Esophagus squamous epithelium (tissue), 4 donors: Measurements from ENCODE around the gene CHTF8.

Experiments
- POLR2A ChIP-seq, 4 donors: fragments of 450-650 bp; IDR thresholded peaks; one replicate each; pipeline ENCODE4 v1.6.1; 2017; ENCODE audit warnings: antibody characterized with exemption in 4 of 4, mild to moderate bottlenecking in 4 of 4, moderate library complexity in 3 of 4
- TF ChIP-seq, protein P1 (sequence below), 6 experiments: fragments of 450-650 bp in 4 of 6; fragments of 200-600 bp in 2 of 6; sonication (generic) in 2 of 6; IDR thresholded peaks; one replicate each; pipeline ENCODE4 v1.5.1; 2016 to 2019; ENCODE audit warnings: antibody characterized with exemption in 6 of 6, mild to moderate bottlenecking in 4 of 6, moderate library complexity in 4 of 6

DNA sequence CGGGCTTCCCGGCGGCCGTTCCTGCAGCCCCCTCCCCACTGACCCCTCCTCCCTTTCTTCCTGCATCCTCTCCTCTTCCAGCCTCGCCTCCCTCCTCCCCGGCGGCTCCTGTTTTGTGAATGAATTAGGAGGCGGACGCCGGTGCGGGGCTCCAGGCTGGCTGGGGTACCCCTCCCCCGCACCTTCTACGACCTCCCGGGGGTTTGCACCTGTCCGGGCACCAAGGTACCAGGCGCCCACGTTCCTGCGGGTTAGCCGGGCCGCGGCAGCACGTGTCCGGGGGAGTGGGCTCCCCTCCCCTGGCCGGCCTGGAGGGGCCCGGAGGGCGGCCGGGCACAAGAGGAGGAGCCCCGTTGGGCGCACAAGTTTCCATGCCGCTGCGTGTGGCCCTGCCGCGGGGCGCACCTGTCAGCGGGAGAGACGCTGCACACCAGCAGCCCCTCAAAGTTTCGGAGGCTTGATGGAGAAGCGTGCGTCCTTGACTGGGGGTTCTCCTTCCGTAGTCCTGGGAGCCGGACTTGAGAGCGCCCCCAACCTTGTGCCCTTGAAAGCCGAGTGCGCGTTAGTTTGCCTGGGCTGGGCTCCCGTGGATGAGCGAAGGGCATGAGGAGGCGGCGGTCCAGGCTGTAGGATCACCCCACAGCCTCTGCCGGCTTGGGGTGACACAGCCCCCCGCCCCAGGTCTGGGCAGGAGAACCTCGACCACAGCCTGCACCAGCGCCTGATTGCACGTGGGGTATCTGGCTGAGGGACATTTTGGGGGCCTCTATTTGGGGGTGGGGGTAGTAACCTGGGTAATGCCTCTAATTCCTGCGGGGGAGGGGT is 25.7 kb downstream of the CHTF8 start:
- TF ChIP-seq, protein P1, sequence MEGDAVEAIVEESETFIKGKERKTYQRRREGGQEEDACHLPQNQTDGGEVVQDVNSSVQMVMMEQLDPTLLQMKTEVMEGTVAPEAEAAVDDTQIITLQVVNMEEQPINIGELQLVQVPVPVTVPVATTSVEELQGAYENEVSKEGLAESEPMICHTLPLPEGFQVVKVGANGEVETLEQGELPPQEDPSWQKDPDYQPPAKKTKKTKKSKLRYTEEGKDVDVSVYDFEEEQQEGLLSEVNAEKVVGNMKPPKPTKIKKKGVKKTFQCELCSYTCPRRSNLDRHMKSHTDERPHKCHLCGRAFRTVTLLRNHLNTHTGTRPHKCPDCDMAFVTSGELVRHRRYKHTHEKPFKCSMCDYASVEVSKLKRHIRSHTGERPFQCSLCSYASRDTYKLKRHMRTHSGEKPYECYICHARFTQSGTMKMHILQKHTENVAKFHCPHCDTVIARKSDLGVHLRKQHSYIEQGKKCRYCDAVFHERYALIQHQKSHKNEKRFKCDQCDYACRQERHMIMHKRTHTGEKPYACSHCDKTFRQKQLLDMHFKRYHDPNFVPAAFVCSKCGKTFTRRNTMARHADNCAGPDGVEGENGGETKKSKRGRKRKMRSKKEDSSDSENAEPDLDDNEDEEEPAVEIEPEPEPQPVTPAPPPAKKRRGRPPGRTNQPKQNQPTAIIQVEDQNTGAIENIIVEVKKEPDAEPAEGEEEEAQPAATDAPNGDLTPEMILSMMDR (IDR thresholded peaks at IDR 0.05), result no peak
- TF ChIP-seq POLR2A (IDR thresholded peaks at IDR 0.05), result no peak
